Activated effector memory CD4-positive, alpha-beta T cell treated with Interleukin-2 at 50 U/mL for 16 hours (primary cell): ENCODE measurements around the gene ADM.

Experiments used
- DNase-seq: peaks from one replicate; pipeline ENCODE4 v3.0.0-alpha.2; 2020

ADM gene

GRCh38 chr11:10310301-10310841, 5.5 kb downstream of the ADM start:
- DNase-seq, result no peak

- DNase-seq, result no peak
Measured at GRCh38 chr11:10311802-10312201, 6.9 kb downstream of the ADM start.

- DNase-seq, result no peak
Measured at GRCh38 chr11:10314199-10315072, 9.6 kb downstream of the ADM start.

- no peak for DNase-seq
Measured at GRCh38 chr11:10315083-10315482, 10.2 kb downstream of the ADM start.

GRCh38 chr11:10317151-10317755, 12.4 kb downstream of the ADM start:
- no peak for DNase-seq

GRCh38 chr11:10317776-10318526, 13.1 kb downstream of the ADM start:
- no peak for DNase-seq

- DNase-seq, result no peak
Measured at GRCh38 chr11:10318527-10318802, 13.6 kb downstream of the ADM start.

GRCh38 chr11:10319702-10320558, 15.1 kb downstream of the ADM start:
- no peak for DNase-seq

- no peak for DNase-seq
Measured at GRCh38 chr11:10320736-10321465, 16.0 kb downstream of the ADM start.

GRCh38 chr11:10322401-10322800, 17.5 kb downstream of the ADM start:
- no peak for DNase-seq

- DNase-seq, result no peak
Measured at GRCh38 chr11:10322830-10323792, 18.2 kb downstream of the ADM start.

GRCh38 chr11:10323793-10324170, 18.9 kb downstream of the ADM start:
- DNase-seq, result no peak

- no peak for DNase-seq
Measured at GRCh38 chr11:10324474-10324873, 19.6 kb downstream of the ADM start.

- no peak for DNase-seq
Measured at GRCh38 chr11:10325277-10326011, 20.6 kb downstream of the ADM start.

GRCh38 chr11:10326012-10326964, 21.4 kb downstream of the ADM start:
- no peak for DNase-seq

- DNase-seq, result no peak
Measured at GRCh38 chr11:10327254-10327653, 22.4 kb downstream of the ADM start.

GRCh38 chr11:10328314-10329098, 23.6 kb downstream of the ADM start:
- DNase-seq, result no peak

GRCh38 chr11:10329356-10329755, 24.5 kb downstream of the ADM start:
- DNase-seq, result no peak
